ENCODE data around the gene FAM76A.

DNA sequence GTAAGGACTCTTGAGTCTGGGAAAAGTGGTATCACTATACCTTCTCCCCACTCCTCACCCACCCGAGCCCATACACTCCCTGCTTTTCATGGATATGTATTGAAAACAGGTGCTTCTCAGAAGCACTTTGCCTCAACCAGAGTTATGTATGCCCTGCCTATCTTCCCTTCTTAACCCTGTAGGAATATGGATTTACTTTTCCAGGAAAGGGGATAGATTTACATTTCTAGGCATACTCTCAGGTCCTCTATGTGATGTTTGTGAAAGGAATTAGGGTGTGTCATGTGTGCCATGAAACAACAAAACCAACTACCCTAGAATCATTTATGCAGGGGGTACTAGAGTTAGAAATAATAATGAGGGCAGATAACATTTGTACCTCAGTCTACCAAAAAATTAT lies 36.3 kb downstream of the FAM76A start:
- TF ChIP-seq, protein P1, sequence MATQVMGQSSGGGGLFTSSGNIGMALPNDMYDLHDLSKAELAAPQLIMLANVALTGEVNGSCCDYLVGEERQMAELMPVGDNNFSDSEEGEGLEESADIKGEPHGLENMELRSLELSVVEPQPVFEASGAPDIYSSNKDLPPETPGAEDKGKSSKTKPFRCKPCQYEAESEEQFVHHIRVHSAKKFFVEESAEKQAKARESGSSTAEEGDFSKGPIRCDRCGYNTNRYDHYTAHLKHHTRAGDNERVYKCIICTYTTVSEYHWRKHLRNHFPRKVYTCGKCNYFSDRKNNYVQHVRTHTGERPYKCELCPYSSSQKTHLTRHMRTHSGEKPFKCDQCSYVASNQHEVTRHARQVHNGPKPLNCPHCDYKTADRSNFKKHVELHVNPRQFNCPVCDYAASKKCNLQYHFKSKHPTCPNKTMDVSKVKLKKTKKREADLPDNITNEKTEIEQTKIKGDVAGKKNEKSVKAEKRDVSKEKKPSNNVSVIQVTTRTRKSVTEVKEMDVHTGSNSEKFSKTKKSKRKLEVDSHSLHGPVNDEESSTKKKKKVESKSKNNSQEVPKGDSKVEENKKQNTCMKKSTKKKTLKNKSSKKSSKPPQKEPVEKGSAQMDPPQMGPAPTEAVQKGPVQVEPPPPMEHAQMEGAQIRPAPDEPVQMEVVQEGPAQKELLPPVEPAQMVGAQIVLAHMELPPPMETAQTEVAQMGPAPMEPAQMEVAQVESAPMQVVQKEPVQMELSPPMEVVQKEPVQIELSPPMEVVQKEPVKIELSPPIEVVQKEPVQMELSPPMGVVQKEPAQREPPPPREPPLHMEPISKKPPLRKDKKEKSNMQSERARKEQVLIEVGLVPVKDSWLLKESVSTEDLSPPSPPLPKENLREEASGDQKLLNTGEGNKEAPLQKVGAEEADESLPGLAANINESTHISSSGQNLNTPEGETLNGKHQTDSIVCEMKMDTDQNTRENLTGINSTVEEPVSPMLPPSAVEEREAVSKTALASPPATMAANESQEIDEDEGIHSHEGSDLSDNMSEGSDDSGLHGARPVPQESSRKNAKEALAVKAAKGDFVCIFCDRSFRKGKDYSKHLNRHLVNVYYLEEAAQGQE (IDR thresholded peaks at IDR 0.05; ENCODE audit: low read depth) = no peak
- TF ChIP-seq FOXM1 (IDR thresholded peaks at IDR 0.05; ENCODE audit: borderline replicate concordance, low read depth) (no peak), EGR1 (IDR thresholded peaks at IDR 0.05) (no peak), YY1 (IDR thresholded peaks at IDR 0.05; ENCODE audit: low read depth) (no peak), NFIC (IDR thresholded peaks at IDR 0.05) (no peak)
